Measurements from ENCODE around the gene KCTD10.

The KCTD10 gene

GRCh38 chr12:109449845-109450532 lies 27.1 kb downstream of the KCTD10 start:
- no peak overlapping the region for H3K4me3 ChIP-seq (ENCODE audit: low read depth, low read length)
- TF ChIP-seq CTCF (IDR thresholded peaks at IDR 0.05; ENCODE audit: borderline replicate concordance, insufficient read depth, low read depth, low read length): no peak

- TF ChIP-seq CTCF (IDR thresholded peaks at IDR 0.05; ENCODE audit: borderline replicate concordance, insufficient read depth, low read depth, low read length): no peak
- H3K4me3 ChIP-seq (ENCODE audit: low read depth, low read length): no peak overlapping the region
Observed at GRCh38 chr12:109448707-109449390, 28.3 kb downstream of the KCTD10 start.

- no peak for TF ChIP-seq CTCF (IDR thresholded peaks at IDR 0.05; ENCODE audit: borderline replicate concordance, insufficient read depth, low read depth, low read length)
- no peak overlapping the region for H3K4me3 ChIP-seq (ENCODE audit: low read depth, low read length)
Observed at GRCh38 chr12:109448272-109448671, 28.8 kb downstream of the KCTD10 start.

GRCh38 chr12:109447482-109447881 lies 29.6 kb downstream of the KCTD10 start:
- no peak for TF ChIP-seq CTCF (IDR thresholded peaks at IDR 0.05; ENCODE audit: borderline replicate concordance, insufficient read depth, low read depth, low read length)
- no peak overlapping the region for H3K4me3 ChIP-seq (ENCODE audit: low read depth, low read length)

- TF ChIP-seq CTCF (IDR thresholded peaks at IDR 0.05; ENCODE audit: borderline replicate concordance, insufficient read depth, low read depth, low read length): no peak
- H3K4me3 ChIP-seq (ENCODE audit: low read depth, low read length): no peak overlapping the region
Observed at GRCh38 chr12:109446869-109447268, 30.2 kb downstream of the KCTD10 start.

GRCh38 chr12:109445191-109445609 lies 31.9 kb downstream of the KCTD10 start:
- H3K4me3 ChIP-seq (ENCODE audit: low read depth, low read length): no peak overlapping the region
- no peak for TF ChIP-seq CTCF (IDR thresholded peaks at IDR 0.05; ENCODE audit: borderline replicate concordance, insufficient read depth, low read depth, low read length)

- no peak overlapping the region for H3K4me3 ChIP-seq (ENCODE audit: low read depth, low read length)
- TF ChIP-seq CTCF (IDR thresholded peaks at IDR 0.05; ENCODE audit: borderline replicate concordance, insufficient read depth, low read depth, low read length): no peak
Observed at GRCh38 chr12:109444259-109444658, 32.8 kb downstream of the KCTD10 start.
